Sigmoid colon (tissue), 4 donors: ENCODE data around the gene ADORA2A.

Experiments
- CTCF ChIP-seq, 4 experiments: fragments of 450-650 bp in 3 of 4; fragments of 200-600 bp in 1 of 4; IDR thresholded peaks; one replicate each; pipeline ENCODE4 v1.5.1; 2016 to 2019; ENCODE audit warnings: antibody characterized with exemption in 4 of 4, mild to moderate bottlenecking in 3 of 4, moderate library complexity in 2 of 4
- EP300 ChIP-seq, 4 donors: sonication (generic); formaldehyde crosslinking; IDR thresholded peaks; one replicate each; pipeline ENCODE4 v1.6.1; 2017; ENCODE audit warnings: antibody characterized with exemption in 4 of 4
- POLR2A ChIP-seq, 2 donors: fragments of 450-650 bp; IDR thresholded peaks; one replicate each; pipeline ENCODE4 v1.6.1; 2016; ENCODE audit warnings: antibody characterized with exemption in 2 of 2, mild to moderate bottlenecking in 2 of 2, moderate library complexity in 2 of 2
- POLR2AphosphoS5 ChIP-seq, 4 donors: sonication (generic); formaldehyde crosslinking; IDR thresholded peaks; one replicate each; pipeline ENCODE4 v1.6.1; 2017; ENCODE audit warnings: antibody characterized with exemption in 4 of 4

GRCh38 chr22:24394254-24394653 lies 33.1 kb upstream of the ADORA2A start:
- no peak for TF ChIP-seq POLR2A (IDR thresholded peaks at IDR 0.05)
- TF ChIP-seq CTCF (IDR thresholded peaks at IDR 0.05), result no peak
- TF ChIP-seq EP300 (IDR thresholded peaks at IDR 0.05), result no peak
- no peak for TF ChIP-seq POLR2AphosphoS5 (IDR thresholded peaks at IDR 0.05)
